GM12801 (cell line): Measurements from ENCODE around the gene DDX5.

Source experiments
- CTCF ChIP-seq: IDR thresholded peaks from one replicate; pipeline ENCODE4 v1.5.1; 2011; ENCODE audit warnings: control low read depth; ENCODE audit not compliant: insufficient read length; ENCODE audit errors: extremely low read depth

Gene DDX5

GRCh38 chr17:64503341-64503740, 2.7 kb downstream of the DDX5 start:
- TF ChIP-seq CTCF: no peak

- no peak for TF ChIP-seq CTCF
These were observed 3.3 kb downstream of the DDX5 start for GRCh38 chr17:64502809-64503208.

GRCh38 chr17:64502021-64502420, 4.1 kb downstream of the DDX5 start:
- TF ChIP-seq CTCF: no peak

- TF ChIP-seq CTCF: no peak
These were observed 5.0 kb downstream of the DDX5 start for GRCh38 chr17:64500862-64501765.

- TF ChIP-seq CTCF: no peak
These were observed 5.6 kb downstream of the DDX5 start for GRCh38 chr17:64500487-64500859.

GRCh38 chr17:64499805-64500486, 6.1 kb downstream of the DDX5 start:
- no peak for TF ChIP-seq CTCF

- TF ChIP-seq CTCF: no peak
These were observed 7.5 kb downstream of the DDX5 start for GRCh38 chr17:64498308-64499203.
